ENCODE results near the gene PPM1B. TPM values are rescaled to one million over a fixed set of nuclear protein-coding genes. Genes with fewer than 3 reads are reported as not detected.

The PPM1B gene
- total and polyA plus RNA-seq, 10 of the 15 experiments (the other 5 are each of a cell fraction or from before 2014, with no cell fraction given) = 12.5 to 53.4 (median 33.7) TPM

- no peak overlapping the region for H2AFZ ChIP-seq (ENCODE audit: control insufficient read depth, low read depth, low read length)
- CTCF ChIA-PET = interaction anchor here (0.7 kb wide), 1 partner anchor 52 kb away, joined by 3 read pairs; no protein-coding TSS in a partner anchor
- ATAC-seq (no peak), DNase-seq (ENCODE audit: low read depth, low spot score) (no peak), FAIRE-seq (no peak)
- H3K4me1 ChIP-seq (ENCODE audit: control insufficient read depth, insufficient read depth, low read length) = no peaks in the 10 kb centered on the region
- intact Hi-C loops (cut with micrococcal nuclease; ENCODE audit: unreplicated experiment) (no loop called here), in situ Hi-C loops (cut with MboI) (no loop called here)
- POLR2A ChIA-PET = no interaction called here
- no TSS peak for BruUV-seq (replicated peaks)
- SMC1A ChIA-PET (ENCODE audit: uncharacterized antibody, unreplicated experiment) = interaction anchor here (2.1 kb wide), 1 partner anchor 58 kb away, joined by 5 read pairs; no protein-coding TSS in a partner anchor
- no peaks in the 10 kb centered on the region for H3K9me3 ChIP-seq (replicated peaks; ENCODE audit: control insufficient read depth, insufficient read depth, low read length)
- TF ChIP-seq ZBTB40 (IDR thresholded peaks at IDR 0.05; ENCODE audit: borderline replicate concordance) (no peak), SREBF1 (IDR thresholded peaks at IDR 0.05; ENCODE audit: low read length) (no peak), CBX3 (IDR thresholded peaks at IDR 0.05; ENCODE audit: borderline replicate concordance, low read depth) (no peak), FOS (IDR thresholded peaks at IDR 0.05; ENCODE audit: borderline replicate concordance, extremely low read depth, insufficient read length) (no peak), POLR2AphosphoS2 (IDR thresholded peaks at IDR 0.05; ENCODE audit: low read depth, low read length) (no peak), PML (IDR thresholded peaks at IDR 0.05; ENCODE audit: low read length) (no peak)
- no peaks in the 10 kb centered on the region for H3K27me3 ChIP-seq (replicated peaks in 1 of 2; ENCODE audit: control insufficient read depth in 2 of 2, insufficient read depth in 2 of 2, low read length in 1 of 2)
- peaks cover 24% of the 10 kb centered on the region for H3K79me2 ChIP-seq (ENCODE audit: control insufficient read depth, insufficient read depth, low read length)
- RAD21 ChIA-PET (ENCODE audit: unreplicated experiment) = no interaction called here
- WGBS (ENCODE audit: insufficient coverage, insufficient replicate concordance, low lambda C conversion rate, missing lambda C conversion rate) = 97% methylated on average over 23 of the region's 23 CpGs
- H3K36me3 ChIP-seq (ENCODE audit: control insufficient read depth in 2 of 2, insufficient read depth in 2 of 2, low read length in 1 of 2) = no peaks in the 10 kb centered on the region
- no peak overlapping the region for H3K27ac ChIP-seq (ENCODE audit: control insufficient read depth, insufficient read depth)
- no peak overlapping the region for H3K4me3 ChIP-seq
- no peaks in the 10 kb centered on the region for H4K20me1 ChIP-seq (ENCODE audit: control insufficient read depth, insufficient read depth)
- H3K9ac ChIP-seq (ENCODE audit: control insufficient read depth, insufficient read depth, low read length) = no peak overlapping the region
- H3K4me2 ChIP-seq (ENCODE audit: control insufficient read depth, insufficient read depth) = no peak overlapping the region
Measured at GRCh38 chr2:44166096-44166495, 2.6 kb upstream of the PPM1B start.

Measured in GM12878 (cell line).